Activated B cell treated with CpG ODN at 0.5 μM for 24 hours (primary cell): ENCODE data around the gene RBM20. TPM values are rescaled to one million over a fixed set of nuclear protein-coding genes. Genes with fewer than 3 reads are reported as not detected.
"Not testable (repeated sequence)": the region's sequence is repeated elsewhere in the genome, so short reads cannot be mapped to it uniquely, and the experiment has no call there.

Experiments
- ATAC-seq: fragments of 200-7000 bp; cut with Tn5 transposase; one replicate; pipeline ENCODE4 v1.10.0; 2021; ENCODE audit warnings: low read depth, mild to moderate bottlenecking, moderate library complexity
- CTCF ChIA-PET: fragments of 350-600 bp; sonication (Branson Sonifier 250); formaldehyde crosslinking; loops from one replicate; lab custom pipeline; 2021; ENCODE audit warnings: antibody characterized with exemption; lab: Charles Lee
- POLR2A ChIA-PET: fragments of 350-600 bp; sonication (Branson Sonifier 250); formaldehyde crosslinking; loops from one replicate; lab custom pipeline; 2021; ENCODE audit warnings: antibody characterized with exemption; lab: Charles Lee
- DNase-seq: peaks from one replicate; pipeline ENCODE4 v3.0.0; 2022
- H3K27ac Mint-ChIP-seq: one replicate; pipeline ENCODE4 v1.8.0; 2020; ENCODE audit warnings: mixed read lengths
- H3K27me3 Mint-ChIP-seq: one replicate; pipeline ENCODE4 v1.8.0; 2021; ENCODE audit warnings: mixed read lengths
- H3K36me3 Mint-ChIP-seq: one replicate; pipeline ENCODE4 v1.8.0; 2021; ENCODE audit warnings: low read depth, mixed read lengths
- H3K4me1 Mint-ChIP-seq: one replicate; pipeline ENCODE4 v1.8.0; 2021; ENCODE audit warnings: mixed read lengths
- H3K4me3 Mint-ChIP-seq: one replicate; pipeline ENCODE4 v1.8.0; 2020; ENCODE audit warnings: mild to moderate bottlenecking, mixed read lengths
- H3K9me3 Mint-ChIP-seq: one replicate; pipeline ENCODE4 v1.8.0; 2020; ENCODE audit warnings: mixed read lengths
- intact Hi-C: fragments of 100-400 bp; cut with micrococcal nuclease; formaldehyde crosslinking; loops from one replicate; pipeline ENCODE4 v1.15.1; 2024
- total RNA-seq: library from RNA; stranded (reverse); gene quantifications from 2 replicates; pipeline ENCODE4 v1.2.3, GENCODE V29; 2022
- TF ChIP-seq, protein P1 (sequence below): fragments of 200-600 bp; IDR thresholded peaks from one replicate; pipeline ENCODE4 v1.8.0; 2022; ENCODE audit warnings: antibody characterized with exemption, mild to moderate bottlenecking

The RBM20 gene
- total RNA-seq, 1 donor from 2014 or later = 0.02 TPM

GRCh38 chr10:110657973-110658691, 14.0 kb downstream of the RBM20 start:
- H3K9me3 Mint-ChIP-seq = no peaks in the 10 kb centered on the region
- TF ChIP-seq, protein P1, sequence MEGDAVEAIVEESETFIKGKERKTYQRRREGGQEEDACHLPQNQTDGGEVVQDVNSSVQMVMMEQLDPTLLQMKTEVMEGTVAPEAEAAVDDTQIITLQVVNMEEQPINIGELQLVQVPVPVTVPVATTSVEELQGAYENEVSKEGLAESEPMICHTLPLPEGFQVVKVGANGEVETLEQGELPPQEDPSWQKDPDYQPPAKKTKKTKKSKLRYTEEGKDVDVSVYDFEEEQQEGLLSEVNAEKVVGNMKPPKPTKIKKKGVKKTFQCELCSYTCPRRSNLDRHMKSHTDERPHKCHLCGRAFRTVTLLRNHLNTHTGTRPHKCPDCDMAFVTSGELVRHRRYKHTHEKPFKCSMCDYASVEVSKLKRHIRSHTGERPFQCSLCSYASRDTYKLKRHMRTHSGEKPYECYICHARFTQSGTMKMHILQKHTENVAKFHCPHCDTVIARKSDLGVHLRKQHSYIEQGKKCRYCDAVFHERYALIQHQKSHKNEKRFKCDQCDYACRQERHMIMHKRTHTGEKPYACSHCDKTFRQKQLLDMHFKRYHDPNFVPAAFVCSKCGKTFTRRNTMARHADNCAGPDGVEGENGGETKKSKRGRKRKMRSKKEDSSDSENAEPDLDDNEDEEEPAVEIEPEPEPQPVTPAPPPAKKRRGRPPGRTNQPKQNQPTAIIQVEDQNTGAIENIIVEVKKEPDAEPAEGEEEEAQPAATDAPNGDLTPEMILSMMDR = no peak
- intact Hi-C loops = no loop called here
- H3K27me3 Mint-ChIP-seq = peaks cover 9% of the 10 kb centered on the region
- DNase-seq = no peak
- H3K27ac Mint-ChIP-seq = no peak overlapping the region
- H3K4me3 Mint-ChIP-seq = no peak overlapping the region
- ChIA-PET CTCF (no interaction called here), POLR2A (no interaction called here)
- no peaks in the 10 kb centered on the region for H3K36me3 Mint-ChIP-seq
- no peaks in the 10 kb centered on the region for H3K4me1 Mint-ChIP-seq
- no peak for ATAC-seq

GRCh38 chr10:110659558-110659957, 15.4 kb downstream of the RBM20 start:
- intact Hi-C loops = no loop called here
- no peak for DNase-seq
- CTCF ChIA-PET = interaction anchor here (2.2 kb wide), 1 partner anchor 13 kb away, joined by 10 read pairs; no protein-coding TSS in a partner anchor
- TF ChIP-seq, protein P1 = no peak
- POLR2A ChIA-PET = no interaction called here
- ATAC-seq = no peak
- Mint-ChIP-seq H3K27ac (no peak overlapping the region), H3K4me1 (no peaks in the 10 kb centered on the region), H3K27me3 (peaks cover 9% of the 10 kb centered on the region), H3K9me3 (no peaks in the 10 kb centered on the region), H3K36me3 (no peaks in the 10 kb centered on the region), H3K4me3 (no peak overlapping the region)

GRCh38 chr10:110660289-110660688, 16.2 kb downstream of the RBM20 start:
- POLR2A ChIA-PET, H3K27me3 Mint-ChIP-seq, H3K4me1 Mint-ChIP-seq, H3K4me3 Mint-ChIP-seq, H3K36me3 Mint-ChIP-seq, H3K9me3 Mint-ChIP-seq, intact Hi-C loops, DNase-seq, H3K27ac Mint-ChIP-seq, ATAC-seq: not testable (repeated sequence)
- CTCF ChIA-PET = interaction anchor here (2.2 kb wide), 1 partner anchor 12 kb away, joined by 10 read pairs; no protein-coding TSS in a partner anchor

GRCh38 chr10:110661292-110661691, 17.2 kb downstream of the RBM20 start:
- no peaks in the 10 kb centered on the region for H3K9me3 Mint-ChIP-seq
- ATAC-seq = no peak
- peaks cover 9% of the 10 kb centered on the region for H3K27me3 Mint-ChIP-seq
- POLR2A ChIA-PET = no interaction called here
- no peak overlapping the region for H3K4me3 Mint-ChIP-seq
- no peak for DNase-seq
- TF ChIP-seq, protein P1 = no peak
- no peaks in the 10 kb centered on the region for H3K36me3 Mint-ChIP-seq
- no peaks in the 10 kb centered on the region for H3K4me1 Mint-ChIP-seq
- CTCF ChIA-PET = interaction anchor here (2.8 kb wide), 1 partner anchor 10 kb away, joined by 8 read pairs; no protein-coding TSS in a partner anchor
- intact Hi-C loops = no loop called here
- H3K27ac Mint-ChIP-seq = no peak overlapping the region

GRCh38 chr10:110664483-110665420, 20.6 kb downstream of the RBM20 start:
- Mint-ChIP-seq H3K27ac (no peak overlapping the region), H3K9me3 (no peaks in the 10 kb centered on the region), H3K4me1 (no peaks in the 10 kb centered on the region), H3K4me3 (no peak overlapping the region), H3K36me3 (no peaks in the 10 kb centered on the region), H3K27me3 (peaks cover 8% of the 10 kb centered on the region)
- intact Hi-C loops = no loop called here
- TF ChIP-seq, protein P1 = no peak
- no peak for DNase-seq
- ATAC-seq = no peak
- ChIA-PET POLR2A (no interaction called here), CTCF (no interaction called here)

DNA sequence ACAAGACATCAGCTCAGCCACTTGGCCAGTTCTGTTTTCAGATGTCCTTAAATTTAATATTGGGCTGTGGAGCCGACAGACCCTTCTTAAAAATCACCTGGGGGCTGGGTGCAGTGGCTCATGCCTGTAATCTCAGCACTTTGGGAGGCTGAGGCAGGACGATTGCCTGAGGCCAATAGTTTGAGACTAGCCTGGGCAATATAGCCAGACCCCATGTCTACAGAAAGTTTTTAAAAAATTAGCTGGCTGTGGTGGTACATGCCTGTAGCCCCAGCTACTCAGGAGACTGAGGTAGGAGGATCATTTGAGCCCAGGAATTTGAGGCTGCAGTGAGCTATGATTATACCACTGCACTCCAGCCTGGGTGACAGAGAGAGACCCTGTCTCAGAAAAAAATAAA, 22.1 kb downstream of the RBM20 start:
- H3K4me1 Mint-ChIP-seq, H3K4me3 Mint-ChIP-seq, intact Hi-C loops, H3K9me3 Mint-ChIP-seq, CTCF ChIA-PET, ATAC-seq, DNase-seq, H3K27ac Mint-ChIP-seq, H3K36me3 Mint-ChIP-seq, POLR2A ChIA-PET: not testable (repeated sequence)
- peaks cover 14% of the 10 kb centered on the region for H3K27me3 Mint-ChIP-seq
